ENCODE measurements around the gene PRUNE2.

PRUNE2 gene

GRCh38 chr9:76756941-76757673, 148.8 kb downstream of the PRUNE2 start:
- no peaks in the 10 kb centered on the region for H3F3A ChIP-seq (ENCODE audit: insufficient read depth)
- H3K79me2 ChIP-seq (ENCODE audit: insufficient read depth, low read length), result no peaks in the 10 kb centered on the region
- H4K20me1 ChIP-seq (ENCODE audit: low read depth, low read length), result no peaks in the 10 kb centered on the region
- no peak overlapping the region for H3K9ac ChIP-seq (ENCODE audit: low read length)
- no peak overlapping the region for H2AFZ ChIP-seq (ENCODE audit: low read depth, low read length, severe bottlenecking)
- TF ChIP-seq CTCF (IDR thresholded peaks at IDR 0.05; ENCODE audit: insufficient read depth, low read length, poor library complexity, severe bottlenecking) (no peak), EZH2phosphoT487 (conservative IDR thresholded peaks at IDR 0.05; ENCODE audit: low read length) (no peak)
- no peaks in the 10 kb centered on the region for H3K36me3 ChIP-seq (ENCODE audit: low read length)
- no peaks in the 10 kb centered on the region for H3K9me2 ChIP-seq (replicated peaks; ENCODE audit: insufficient read depth, low read length)
- no peak overlapping the region for H3K27ac ChIP-seq (ENCODE audit: low read depth, low read length)
- no peaks in the 10 kb centered on the region for H3K9me3 ChIP-seq (ENCODE audit: insufficient read depth, low read length)
- no peak overlapping the region for H3K4me3 ChIP-seq (ENCODE audit: insufficient read depth, low read length, poor library complexity, severe bottlenecking)
- no peak overlapping the region for H3K4me2 ChIP-seq (ENCODE audit: low read depth, low read length, poor library complexity, severe bottlenecking)
- H3K27me3 ChIP-seq (ENCODE audit: low read length), result no peaks in the 10 kb centered on the region

- Histone ChIP-seq H3K79me2 (ENCODE audit: insufficient read depth, low read length) (no peaks in the 10 kb centered on the region), H3K9ac (ENCODE audit: low read length) (no peak overlapping the region), H3K9me3 (ENCODE audit: insufficient read depth, low read length) (no peaks in the 10 kb centered on the region), H3K36me3 (ENCODE audit: low read length) (no peaks in the 10 kb centered on the region), H4K20me1 (ENCODE audit: low read depth, low read length) (no peaks in the 10 kb centered on the region), H3K4me2 (ENCODE audit: low read depth, low read length, poor library complexity, severe bottlenecking) (no peak overlapping the region), H3K9me2 (replicated peaks; ENCODE audit: insufficient read depth, low read length) (no peaks in the 10 kb centered on the region), H3K4me3 (ENCODE audit: insufficient read depth, low read length, poor library complexity, severe bottlenecking) (no peak overlapping the region), H3F3A (ENCODE audit: insufficient read depth) (no peaks in the 10 kb centered on the region), H3K27me3 (ENCODE audit: low read length) (no peaks in the 10 kb centered on the region), H2AFZ (ENCODE audit: low read depth, low read length, severe bottlenecking) (no peak overlapping the region), H3K27ac (ENCODE audit: low read depth, low read length) (no peak overlapping the region)
- no peak for TF ChIP-seq EZH2phosphoT487 (conservative IDR thresholded peaks at IDR 0.05; ENCODE audit: low read length)
- TF ChIP-seq CTCF (IDR thresholded peaks at IDR 0.05; ENCODE audit: insufficient read depth, low read length, poor library complexity, severe bottlenecking), result no peak
These were observed 149.7 kb downstream of the PRUNE2 start for GRCh38 chr9:76756268-76756640.

GRCh38 chr9:76751001-76751400, 154.9 kb downstream of the PRUNE2 start:
- Histone ChIP-seq H3K27ac (ENCODE audit: low read depth, low read length) (no peak overlapping the region), H4K20me1 (ENCODE audit: low read depth, low read length) (no peaks in the 10 kb centered on the region), H3F3A (ENCODE audit: insufficient read depth) (no peaks in the 10 kb centered on the region), H3K27me3 (ENCODE audit: low read length) (no peaks in the 10 kb centered on the region), H3K9me3 (ENCODE audit: insufficient read depth, low read length) (no peaks in the 10 kb centered on the region), H3K9me2 (replicated peaks; ENCODE audit: insufficient read depth, low read length) (no peaks in the 10 kb centered on the region), H2AFZ (ENCODE audit: low read depth, low read length, severe bottlenecking) (no peak overlapping the region), H3K4me3 (ENCODE audit: insufficient read depth, low read length, poor library complexity, severe bottlenecking) (no peak overlapping the region), H3K36me3 (ENCODE audit: low read length) (no peaks in the 10 kb centered on the region), H3K9ac (ENCODE audit: low read length) (no peak overlapping the region), H3K79me2 (ENCODE audit: insufficient read depth, low read length) (no peaks in the 10 kb centered on the region), H3K4me2 (ENCODE audit: low read depth, low read length, poor library complexity, severe bottlenecking) (no peak overlapping the region)
- TF ChIP-seq EZH2phosphoT487 (conservative IDR thresholded peaks at IDR 0.05; ENCODE audit: low read length) (no peak), CTCF (IDR thresholded peaks at IDR 0.05; ENCODE audit: insufficient read depth, low read length, poor library complexity, severe bottlenecking) (no peak)
